Kidney (tissue), 14 donors: ENCODE measurements around the gene DHDH. TPM values are rescaled to one million over a fixed set of nuclear protein-coding genes. Genes with fewer than 3 reads are reported as not detected.

Experiments used
- DNase-seq, 5 donors: peaks; one replicate each; pipeline ENCODE4 v3.0.0-alpha.2; 2013 to 2020
- FAIRE-seq: peaks from 2 replicates; lab custom pipeline; 2012; peaks lifted over from hg19 to GRCh38; lab: Jason Lieb, UNC
- H3K27ac ChIP-seq, 2 donors: one replicate each; pipeline ENCODE4 v1.7.0; 2013; ENCODE audit warnings: low read depth in 2 of 2, low read length in 2 of 2, inconsistent platforms in 1 of 2
- H3K27me3 ChIP-seq: one replicate; pipeline ENCODE4 v1.7.1; 2013; ENCODE audit warnings: low read length, inconsistent platforms; ENCODE audit not compliant: control insufficient read depth, insufficient read depth
- H3K36me3 ChIP-seq, 3 donors: one replicate each; pipeline versions ENCODE4 v1.7.0 to v1.7.1; 2013; ENCODE audit warnings: low read length in 3 of 3, control low read depth in 1 of 3, inconsistent platforms in 1 of 3; ENCODE audit not compliant: insufficient read depth in 3 of 3, control insufficient read depth in 2 of 3
- H3K4me1 ChIP-seq, 3 donors: one replicate each; pipeline versions ENCODE4 v1.7.0 to v1.7.1; 2013; ENCODE audit warnings: low read length in 3 of 3, inconsistent platforms in 1 of 3, low read depth in 1 of 3; ENCODE audit not compliant: control insufficient read depth in 2 of 3, insufficient read depth in 2 of 3
- H3K4me3 ChIP-seq, 3 donors: one replicate each; pipeline versions ENCODE4 v1.7.0 to v1.8.1; 2013; ENCODE audit warnings: low read length in 3 of 3, control low read depth in 1 of 3, inconsistent platforms in 1 of 3
- H3K9ac ChIP-seq, 3 donors: one replicate each; pipeline versions ENCODE4 v1.7.0 to v1.7.1; 2013; ENCODE audit warnings: low read length in 3 of 3, control low read depth in 1 of 3, inconsistent platforms in 1 of 3
- H3K9me3 ChIP-seq, 3 donors: one replicate each; pipeline versions ENCODE4 v1.7.0 to v1.7.1; 2013; ENCODE audit warnings: low read length in 3 of 3, control low read depth in 1 of 3, inconsistent platforms in 1 of 3; ENCODE audit not compliant: control insufficient read depth in 2 of 3, insufficient read depth in 1 of 3
- CTCF ChIP-seq: IDR thresholded peaks from 3 replicates; pipeline ENCODE4 v1.5.1; 2012; ENCODE audit warnings: mild to moderate bottlenecking, moderate library complexity, borderline replicate concordance; ENCODE audit not compliant: insufficient read depth; ENCODE audit errors: extremely low read depth
- intact Hi-C: fragments of 100-400 bp; cut with DNase I; formaldehyde crosslinking; loops from one replicate; pipeline ENCODE4 v1.11.1; 2022
- polyA plus RNA-seq: library from polyadenylated mRNA; stranded (reverse); fragments of 350-450 nt; fragmentation: Illumina TruSeq; extraction: RNeasy Lipid Tissue Mini Kit (QIAGEN cat#74804); gene quantifications from one replicate; pipeline ENCODE4 v1.2.3, GENCODE V29; 2014; ENCODE audit warnings: low read depth, low replicate concordance; ENCODE audit not compliant: insufficient read depth
- total RNA-seq: library from RNA; stranded (reverse); fragmentation: NEBNext Ultra II Directional; extraction: Animal tissue kit (Norgen Biotek cat#: 25700); gene quantifications from one replicate; pipeline ENCODE4 v1.2.1, GENCODE V29; 2021
- donor health status: control.
- donor health status: control.
- donor health status: control.
- donor health status: control.
- donor health status: control.
- donor health status: DM: yes; HTN: yes; CAD: no.
- donor health status: Normal renal cell carcinoma (clear cell type).

The DHDH gene
- total and polyA plus RNA-seq, 2 donors from 2014 or later, result 0.60 to 26.3 TPM

- Histone ChIP-seq H3K9ac (no peak overlapping the region), H3K27me3 (no peaks in the 10 kb centered on the region), H3K4me1 (no peaks in the 10 kb centered on the region), H3K9me3 (no peaks in the 10 kb centered on the region), H3K27ac (no peak overlapping the region), H3K4me3 (no peak overlapping the region), H3K36me3 (peaks cover 0 to 13% (median 12%) of the 10 kb centered on the region in 3 donors)
- intact Hi-C loops, result no loop called here
- FAIRE-seq (no peak), DNase-seq (peak in 1 of 5 donors; percentile 59)
- TF ChIP-seq CTCF, result no peak
These were observed 12.6 kb upstream of the DHDH start for GRCh38 chr19:48920949-48921348.

GRCh38 chr19:48921721-48922500 lies 11.6 kb upstream of the DHDH start:
- Histone ChIP-seq H3K9ac (no peak overlapping the region), H3K9me3 (no peaks in the 10 kb centered on the region), H3K27ac (no peak overlapping the region), H3K4me1 (no peaks in the 10 kb centered on the region), H3K36me3 (peaks cover 0 to 13% (median 12%) of the 10 kb centered on the region in 3 donors), H3K27me3 (no peaks in the 10 kb centered on the region), H3K4me3 (no peak overlapping the region)
- intact Hi-C loops, result no loop called here
- DNase-seq, result peak in 1 of 5 donors; percentile 59
- FAIRE-seq, result no peak
- no peak for TF ChIP-seq CTCF

GRCh38 chr19:48922548-48923490 lies 10.7 kb upstream of the DHDH start:
- Histone ChIP-seq H3K27ac (no peak overlapping the region), H3K4me3 (no peak overlapping the region), H3K27me3 (no peaks in the 10 kb centered on the region), H3K9ac (no peak overlapping the region), H3K36me3 (peaks cover 0 to 13% (median 11%) of the 10 kb centered on the region in 3 donors), H3K9me3 (no peaks in the 10 kb centered on the region), H3K4me1 (no peaks in the 10 kb centered on the region)
- intact Hi-C loops, result no loop called here
- no peak for TF ChIP-seq CTCF
- DNase-seq, result peak in 1 of 5 donors; percentile 48
- no peak for FAIRE-seq
